GM19025 (cell line): ENCODE measurements around the gene MPP1.

ENCODE experiments used
- ATAC-seq: cut with Tn5 transposase; IDR thresholded peaks from one replicate; pipeline ENCODE4 v1.9.1; 2021; ENCODE audit warnings: mild to moderate bottlenecking, low read depth, moderate library complexity; ENCODE audit not compliant: unreplicated experiment

MPP1 gene

GRCh38 chrX:154734061-154734781 is 71.1 kb downstream of the MPP1 start:
- ATAC-seq = no peak

GRCh38 chrX:154733066-154733425 is 72.2 kb downstream of the MPP1 start:
- no peak for ATAC-seq

GRCh38 chrX:154732421-154733065 is 72.7 kb downstream of the MPP1 start:
- no peak for ATAC-seq

- no peak for ATAC-seq
Measured at GRCh38 chrX:154731881-154732280, 73.4 kb downstream of the MPP1 start.

- ATAC-seq = no peak
Measured at GRCh38 chrX:154731184-154731583, 74.1 kb downstream of the MPP1 start.

- no peak for ATAC-seq
Measured at GRCh38 chrX:154730253-154730891, 74.9 kb downstream of the MPP1 start.

- ATAC-seq = no peak
Measured at GRCh38 chrX:154729439-154729838, 75.8 kb downstream of the MPP1 start.
